Prostate gland (tissue), 2 donors: ENCODE measurements around the gene NGEF.

Experiments used
- CTCF ChIP-seq, 4 experiments: fragments of 200-600 bp in 2 of 4; fragments of 450-650 bp in 2 of 4; sonication (generic) in 2 of 4; IDR thresholded peaks; 1 replicate in 3 of 4; 2 replicates in 1 of 4; pipeline ENCODE4 v1.5.1; 2016 to 2019; ENCODE audit warnings: antibody characterized with exemption in 4 of 4, mild to moderate bottlenecking in 2 of 4, moderate library complexity in 2 of 4
- POLR2A ChIP-seq: fragments of 450-650 bp; IDR thresholded peaks from one replicate; pipeline ENCODE4 v1.6.1; 2016; ENCODE audit warnings: antibody characterized with exemption, mild to moderate bottlenecking
- POLR2AphosphoS5 ChIP-seq: sonication (generic); formaldehyde crosslinking; IDR thresholded peaks from one replicate; pipeline ENCODE4 v1.6.1; 2017; ENCODE audit warnings: antibody characterized with exemption

DNA sequence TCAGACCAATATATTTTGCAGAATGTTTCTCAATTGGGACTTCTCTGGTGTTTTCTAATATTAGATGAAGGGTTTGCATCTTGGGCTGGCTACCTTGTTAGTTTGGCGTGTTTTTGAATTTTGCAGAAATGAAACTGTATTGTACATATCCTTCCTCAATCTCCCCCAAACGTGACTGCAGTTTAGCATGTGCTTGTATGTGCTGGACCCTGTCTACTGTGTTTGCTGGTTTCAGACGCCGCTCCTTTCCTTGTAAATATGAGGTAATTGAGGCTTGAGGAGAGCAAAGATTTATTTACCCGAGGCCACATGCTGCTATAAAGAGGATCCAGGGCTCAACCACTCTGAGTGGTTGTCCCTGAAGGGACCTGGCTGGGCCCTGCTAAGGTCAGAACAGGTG lies 57.2 kb downstream of the NGEF start:
- no peak for TF ChIP-seq CTCF (IDR thresholded peaks at IDR 0.05)
- TF ChIP-seq POLR2A = no peak
- TF ChIP-seq POLR2AphosphoS5 = no peak
